ENCODE data around the gene GTF2H1. TPM values are rescaled to one million over a fixed set of nuclear protein-coding genes. Genes with fewer than 3 reads are reported as not detected.

The GTF2H1 gene
- total and polyA plus RNA-seq, 9 of the 15 experiments (the other 6 are each of a cell fraction or from before 2014, with no cell fraction given) = 56.9 to 126 (median 92.1) TPM

GRCh38 chr11:18394275-18394927 lies 72.0 kb downstream of the GTF2H1 start, which contains the start of gene LDHA (continued):
- TF ChIP-seq POLR3A (IDR thresholded peaks at IDR 0.05; ENCODE audit: borderline replicate concordance, extremely low read depth, insufficient read depth, insufficient read length) (no peak), NR2C2 (CRISPR knock-in tag; IDR thresholded peaks at IDR 0.05) (peak; percentile 75), NR2C2 (tag; IDR thresholded peaks at IDR 0.05) (peak; percentile 58; the same call in 1 of the 2 replicates), ZNF444 (CRISPR knock-in tag; IDR thresholded peaks at IDR 0.05) (no peak), CREBBP (IDR thresholded peaks at IDR 0.05; ENCODE audit: low read depth, low read length) (no peak), TFAP4 (CRISPR knock-in tag; IDR thresholded peaks at IDR 0.05; ENCODE audit: borderline replicate concordance) (peak; percentile 91), NCOA6 (IDR thresholded peaks at IDR 0.05) (peak; percentile 97), CBX2 (IDR thresholded peaks at IDR 0.05; ENCODE audit: insufficient read depth, low read length, poor library complexity, severe bottlenecking) (no peak), E2F5 (CRISPR knock-in tag; IDR thresholded peaks at IDR 0.05) (0 out of 2 replicates have a peak, but pooled peaks have one; percentile 18), BRD9 (IDR thresholded peaks at IDR 0.05; ENCODE audit: low read depth, partially characterized antibody) (no peak), CREB3 (tag; conservative IDR thresholded peaks at IDR 0.05; ENCODE audit: low read depth) (peak; percentile 83), BCL6 (CRISPR knock-in tag; IDR thresholded peaks at IDR 0.05) (no peak), MLLT1 (IDR thresholded peaks at IDR 0.05) (peak; percentile 42 to 62; a peak in 1 of 4 replicates), ZBTB7A (IDR thresholded peaks at IDR 0.05; ENCODE audit: borderline replicate concordance, control insufficient read depth, low read depth, low read length) (peak; percentile 37; the same call in 1 of the 2 replicates), GTF2F1 (IDR thresholded peaks at IDR 0.05; ENCODE audit: low read depth, low read length) (peak; percentile 90), CLOCK (CRISPR knock-in tag; IDR thresholded peaks at IDR 0.05; ENCODE audit: borderline replicate concordance) (peak; percentile 64; the same call in 1 of the 2 replicates), ZNF639 (CRISPR knock-in tag; conservative IDR thresholded peaks at IDR 0.05 in 1 of 2, IDR thresholded peaks at IDR 0.05 in 1 of 2) (peak in 1 of 2 experiments; percentile 84; a peak in 2 of 4 replicates), RFX5 (IDR thresholded peaks at IDR 0.05; ENCODE audit: low read depth, low read length) (no peak)

Measured in K562 (cell line).